H1 (cell line): ENCODE data around the gene MYOM1.

Experiments used
- ASH2L ChIP-seq: fragments of 200-600, 300-600 bp; sonication (generic); IDR thresholded peaks from one replicate; pipeline ENCODE4 v1.7.1; 2017; ENCODE audit warnings: low read length
- EGR1 ChIP-seq: IDR thresholded peaks from 2 replicates; pipeline ENCODE4 v1.6.1; 2011; ENCODE audit warnings: low read depth, low read length, borderline replicate concordance
- EP300 ChIP-seq, 2 experiments: IDR thresholded peaks; 1 replicate in 1 of 2; 2 replicates in 1 of 2; pipeline ENCODE4 v1.6.1; 2011 to 2012; ENCODE audit warnings: low read depth in 2 of 2, low read length in 2 of 2, mild to moderate bottlenecking in 2 of 2, borderline replicate concordance in 1 of 2, inconsistent platforms in 1 of 2, moderate library complexity in 1 of 2
- GABPA ChIP-seq: IDR thresholded peaks from 2 replicates; pipeline ENCODE4 v1.6.1; 2011; ENCODE audit warnings: mild to moderate bottlenecking, low read length, moderate library complexity, borderline replicate concordance; ENCODE audit not compliant: insufficient read depth
- KDM5A ChIP-seq: fragments of 200-600 bp; IDR thresholded peaks from 2 replicates; pipeline ENCODE4 v1.7.1; 2012; ENCODE audit warnings: mild to moderate bottlenecking, low read length, inconsistent platforms, mixed read lengths
- POLR2A ChIP-seq, 2 experiments: IDR thresholded peaks; 1 replicate in 1 of 2; 2 replicates in 1 of 2; pipeline ENCODE4 v1.6.1; 2011; ENCODE audit warnings: low read depth in 2 of 2, low read length in 2 of 2, mild to moderate bottlenecking in 2 of 2; ENCODE audit errors: control extremely low read depth in 1 of 2
- POLR2AphosphoS5 ChIP-seq: IDR thresholded peaks from 2 replicates; pipeline ENCODE4 v1.6.1; 2011; ENCODE audit warnings: low read depth, low read length
- TAF1 ChIP-seq: IDR thresholded peaks from 2 replicates; pipeline ENCODE4 v1.6.1; 2011; ENCODE audit warnings: mild to moderate bottlenecking, low read depth, low read length
- TF ChIP-seq, protein P1 (sequence below), 3 experiments: IDR thresholded peaks; 1 replicate in 2 of 3; 2 replicates in 1 of 3; pipeline versions ENCODE4 v1.5.1 to v1.6.1; 2011; ENCODE audit warnings: low read length in 3 of 3, mild to moderate bottlenecking in 3 of 3, inconsistent platforms in 2 of 3, low read depth in 1 of 3, moderate library complexity in 1 of 3; ENCODE audit not compliant: insufficient read depth in 1 of 3; ENCODE audit errors: control extremely low read depth in 1 of 3
- TF ChIP-seq, protein P2 (sequence below): IDR thresholded peaks from 2 replicates; pipeline ENCODE4 v1.6.1; 2011; ENCODE audit warnings: low read depth, mild to moderate bottlenecking, low read length; ENCODE audit not compliant: insufficient read depth
- TF ChIP-seq, protein P3 (sequence below): IDR thresholded peaks from 2 replicates; pipeline ENCODE4 v1.6.1; 2012; ENCODE audit warnings: inconsistent platforms

DNA sequence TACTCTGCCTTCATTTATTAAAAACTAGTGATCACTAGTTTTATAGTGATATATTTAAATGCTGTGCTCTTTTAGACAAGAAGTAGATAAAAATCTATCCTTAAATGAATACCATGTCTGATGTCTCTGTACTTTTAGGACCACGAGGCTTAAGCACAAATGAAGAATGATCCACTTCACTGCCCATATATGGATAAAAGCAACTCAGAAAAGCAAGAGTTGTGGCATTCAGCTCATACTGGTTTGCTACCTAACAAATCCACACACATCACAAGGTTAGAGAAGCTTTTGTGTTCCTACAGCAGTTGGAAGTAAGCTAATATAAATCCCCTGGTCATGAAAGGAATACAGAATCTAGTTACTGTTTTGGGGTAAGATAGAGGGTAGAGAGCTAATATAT is 134.2 kb downstream of the MYOM1 start:
- TF ChIP-seq GABPA = no peak
- TF ChIP-seq, protein P1, sequence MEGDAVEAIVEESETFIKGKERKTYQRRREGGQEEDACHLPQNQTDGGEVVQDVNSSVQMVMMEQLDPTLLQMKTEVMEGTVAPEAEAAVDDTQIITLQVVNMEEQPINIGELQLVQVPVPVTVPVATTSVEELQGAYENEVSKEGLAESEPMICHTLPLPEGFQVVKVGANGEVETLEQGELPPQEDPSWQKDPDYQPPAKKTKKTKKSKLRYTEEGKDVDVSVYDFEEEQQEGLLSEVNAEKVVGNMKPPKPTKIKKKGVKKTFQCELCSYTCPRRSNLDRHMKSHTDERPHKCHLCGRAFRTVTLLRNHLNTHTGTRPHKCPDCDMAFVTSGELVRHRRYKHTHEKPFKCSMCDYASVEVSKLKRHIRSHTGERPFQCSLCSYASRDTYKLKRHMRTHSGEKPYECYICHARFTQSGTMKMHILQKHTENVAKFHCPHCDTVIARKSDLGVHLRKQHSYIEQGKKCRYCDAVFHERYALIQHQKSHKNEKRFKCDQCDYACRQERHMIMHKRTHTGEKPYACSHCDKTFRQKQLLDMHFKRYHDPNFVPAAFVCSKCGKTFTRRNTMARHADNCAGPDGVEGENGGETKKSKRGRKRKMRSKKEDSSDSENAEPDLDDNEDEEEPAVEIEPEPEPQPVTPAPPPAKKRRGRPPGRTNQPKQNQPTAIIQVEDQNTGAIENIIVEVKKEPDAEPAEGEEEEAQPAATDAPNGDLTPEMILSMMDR (IDR thresholded peaks at IDR 0.05; ENCODE audit: control extremely low read depth in 1 of 3, insufficient read depth in 1 of 3, low read depth in 1 of 3, low read length in 3 of 3) = no peak
- no peak for TF ChIP-seq POLR2A (IDR thresholded peaks at IDR 0.05; ENCODE audit: control extremely low read depth in 1 of 2, low read depth in 2 of 2, low read length in 2 of 2)
- TF ChIP-seq POLR2AphosphoS5 = no peak
- no peak for TF ChIP-seq ASH2L
- TF ChIP-seq KDM5A = no peak
- no peak for TF ChIP-seq EGR1
- TF ChIP-seq, protein P2, sequence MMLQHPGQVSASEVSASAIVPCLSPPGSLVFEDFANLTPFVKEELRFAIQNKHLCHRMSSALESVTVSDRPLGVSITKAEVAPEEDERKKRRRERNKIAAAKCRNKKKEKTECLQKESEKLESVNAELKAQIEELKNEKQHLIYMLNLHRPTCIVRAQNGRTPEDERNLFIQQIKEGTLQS = no peak
- no peak for TF ChIP-seq EP300 (IDR thresholded peaks at IDR 0.05; ENCODE audit: borderline replicate concordance in 1 of 2, low read depth in 2 of 2, low read length in 2 of 2)
- no peak for TF ChIP-seq TAF1
- TF ChIP-seq, protein P3, sequence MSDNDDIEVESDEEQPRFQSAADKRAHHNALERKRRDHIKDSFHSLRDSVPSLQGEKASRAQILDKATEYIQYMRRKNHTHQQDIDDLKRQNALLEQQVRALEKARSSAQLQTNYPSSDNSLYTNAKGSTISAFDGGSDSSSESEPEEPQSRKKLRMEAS = no peak
